Esophagus squamous epithelium (tissue), 4 donors: ENCODE results near the gene NHLRC2.

Experiments
- POLR2A ChIP-seq, 4 donors: fragments of 450-650 bp; IDR thresholded peaks; one replicate each; pipeline ENCODE4 v1.6.1; 2017; ENCODE audit warnings: antibody characterized with exemption in 4 of 4, mild to moderate bottlenecking in 4 of 4, moderate library complexity in 3 of 4
- TF ChIP-seq, protein P1 (sequence below), 6 experiments: fragments of 450-650 bp in 4 of 6; fragments of 200-600 bp in 2 of 6; sonication (generic) in 2 of 6; IDR thresholded peaks; one replicate each; pipeline ENCODE4 v1.5.1; 2016 to 2019; ENCODE audit warnings: antibody characterized with exemption in 6 of 6, mild to moderate bottlenecking in 4 of 6, moderate library complexity in 4 of 6

GRCh38 chr10:113920875-113921274 is 66.4 kb downstream of the NHLRC2 start:
- TF ChIP-seq, protein P1, sequence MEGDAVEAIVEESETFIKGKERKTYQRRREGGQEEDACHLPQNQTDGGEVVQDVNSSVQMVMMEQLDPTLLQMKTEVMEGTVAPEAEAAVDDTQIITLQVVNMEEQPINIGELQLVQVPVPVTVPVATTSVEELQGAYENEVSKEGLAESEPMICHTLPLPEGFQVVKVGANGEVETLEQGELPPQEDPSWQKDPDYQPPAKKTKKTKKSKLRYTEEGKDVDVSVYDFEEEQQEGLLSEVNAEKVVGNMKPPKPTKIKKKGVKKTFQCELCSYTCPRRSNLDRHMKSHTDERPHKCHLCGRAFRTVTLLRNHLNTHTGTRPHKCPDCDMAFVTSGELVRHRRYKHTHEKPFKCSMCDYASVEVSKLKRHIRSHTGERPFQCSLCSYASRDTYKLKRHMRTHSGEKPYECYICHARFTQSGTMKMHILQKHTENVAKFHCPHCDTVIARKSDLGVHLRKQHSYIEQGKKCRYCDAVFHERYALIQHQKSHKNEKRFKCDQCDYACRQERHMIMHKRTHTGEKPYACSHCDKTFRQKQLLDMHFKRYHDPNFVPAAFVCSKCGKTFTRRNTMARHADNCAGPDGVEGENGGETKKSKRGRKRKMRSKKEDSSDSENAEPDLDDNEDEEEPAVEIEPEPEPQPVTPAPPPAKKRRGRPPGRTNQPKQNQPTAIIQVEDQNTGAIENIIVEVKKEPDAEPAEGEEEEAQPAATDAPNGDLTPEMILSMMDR (IDR thresholded peaks at IDR 0.05), result no peak
- no peak for TF ChIP-seq POLR2A (IDR thresholded peaks at IDR 0.05)
